ENCODE measurements around the gene SIGLEC12. TPM values are rescaled to one million over a fixed set of nuclear protein-coding genes. Genes with fewer than 3 reads are reported as not detected.
"Not testable (repeated sequence)": the region's sequence is repeated elsewhere in the genome, so short reads cannot be mapped to it uniquely, and the experiment has no call there.

Gene SIGLEC12
- total RNA-seq, 5 donors from 2014 or later (not counting 1 experiment from before 2014, with no cell fraction given): not detected

DNA sequence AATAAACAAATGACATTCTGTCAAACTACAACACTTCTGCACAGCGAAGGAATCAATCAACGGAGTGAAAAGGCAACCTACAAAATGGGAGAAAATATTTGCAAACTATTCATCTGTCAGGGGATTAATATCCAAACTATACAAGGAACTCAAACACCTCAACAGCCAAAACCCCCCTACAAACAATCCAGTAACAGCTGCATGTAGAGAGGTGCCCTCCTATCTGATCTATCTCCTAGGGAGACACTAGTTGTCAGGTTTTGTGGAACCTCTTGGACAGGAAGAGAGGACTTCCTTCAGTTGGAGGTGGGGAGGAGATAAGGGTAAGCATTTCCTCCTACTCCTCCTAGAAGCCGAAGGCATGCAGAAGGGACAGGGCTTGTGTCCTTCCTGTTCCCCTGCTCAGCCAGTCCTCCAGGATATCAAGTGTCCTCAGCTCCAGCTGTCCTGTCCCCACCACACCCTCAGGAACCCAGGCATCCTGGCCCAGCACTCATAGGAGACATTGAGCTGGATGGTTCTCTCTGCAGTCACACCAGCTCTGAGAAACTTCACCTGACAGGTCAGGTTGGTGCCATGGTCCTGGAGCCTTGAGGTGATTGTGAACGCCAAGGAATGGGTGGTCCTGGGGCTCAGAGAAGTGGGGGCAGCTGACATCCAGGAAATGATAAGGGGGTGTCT, 33.6 kb downstream of the SIGLEC12 start:
- ChIA-PET CTCF (no interaction called here), POLR2A (no interaction called here)
- Histone ChIP-seq H3K9me3 (no peaks in the 10 kb centered on the region), H3K4me3 (ENCODE audit: control insufficient read depth in 1 of 2, extremely low read depth in 1 of 2, low read length in 1 of 2) (no peak overlapping the region), H3K36me3 (ENCODE audit: control insufficient read depth in 2 of 2, extremely low read depth in 1 of 2, insufficient read depth in 1 of 2, low read length in 1 of 2) (no peaks in the 10 kb centered on the region), H3K27me3 (replicated peaks in 1 of 2; ENCODE audit: control insufficient read depth in 2 of 2, extremely low read depth in 1 of 2, insufficient read depth in 2 of 2, low read length in 1 of 2) (peaks cover 0 to 19% of the 10 kb centered on the region in 2 experiments), H3K4me1 (ENCODE audit: control insufficient read depth in 1 of 2, extremely low read depth in 1 of 2, insufficient read depth in 2 of 2, low read length in 2 of 2) (peaks cover 0 to 3% of the 10 kb centered on the region in 2 experiments), H3K27ac (ENCODE audit: low read length) (no peak overlapping the region)
- no peak for DNase-seq
- Mint-ChIP-seq H3K36me3 (no peaks in the 10 kb centered on the region), H3K9me3 (no peaks in the 10 kb centered on the region), H3K27ac (no peak overlapping the region), H3K4me1 (peaks cover 9 to 20% (median 16%) of the 10 kb centered on the region in 3 donors), H3K4me3 (no peak overlapping the region), H3K27me3 (peaks cover 23 to 27% of the 10 kb centered on the region in 2 donors)
- no peak for ATAC-seq (replicated peaks in 1 of 4)
- WGBS (ENCODE audit: insufficient coverage): 17% methylated on average over 2 of the region's 4 CpGs

DNA sequence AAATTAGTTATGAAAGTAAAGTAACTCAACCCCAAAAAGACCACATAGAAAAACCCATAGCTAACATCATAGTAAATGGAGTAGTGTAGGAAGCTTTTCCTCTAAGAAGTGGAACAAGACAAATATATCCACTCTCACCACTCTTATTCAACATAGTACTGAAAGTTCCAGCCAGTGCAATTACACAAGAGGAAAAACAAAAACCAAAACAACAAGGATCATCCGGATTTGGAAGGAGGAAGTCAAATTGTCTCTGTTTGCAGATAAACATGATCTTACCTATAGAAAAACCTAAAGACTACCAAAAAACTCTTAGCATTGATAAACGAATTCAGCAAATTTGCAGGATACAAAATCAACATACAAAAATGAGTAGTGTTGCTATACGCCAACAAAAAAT, 34.9 kb downstream of the SIGLEC12 start:
- no peak overlapping the region for H3K4me3 Mint-ChIP-seq
- ATAC-seq (replicated peaks in 1 of 4) (no peak), DNase-seq (no peak)
- H3K36me3 Mint-ChIP-seq: no peaks in the 10 kb centered on the region
- no CpG with 5 or more reads among the region's 3 CpGs for WGBS (ENCODE audit: insufficient coverage)
- ChIA-PET POLR2A (no interaction called here), CTCF (interaction anchor here in 1 of 2 donors (0.7 to 0.8 kb wide), 2 partner anchors 45 to 73 kb away, joined by 3 to 6 read pairs; no protein-coding TSS in a partner anchor)
- H3K27me3 Mint-ChIP-seq: peaks cover 21 to 34% of the 10 kb centered on the region in 2 donors
- Histone ChIP-seq H3K9me3 (no peaks in the 10 kb centered on the region), H3K4me3 (ENCODE audit: control insufficient read depth in 1 of 2, extremely low read depth in 1 of 2, low read length in 1 of 2) (no peak overlapping the region), H3K4me1 (ENCODE audit: control insufficient read depth in 1 of 2, extremely low read depth in 1 of 2, insufficient read depth in 2 of 2, low read length in 2 of 2) (peaks cover 0 to 7% of the 10 kb centered on the region in 2 experiments), H3K27me3 (replicated peaks in 1 of 2; ENCODE audit: control insufficient read depth in 2 of 2, extremely low read depth in 1 of 2, insufficient read depth in 2 of 2, low read length in 1 of 2) (peaks cover 0 to 32% of the 10 kb centered on the region in 2 experiments), H3K36me3 (ENCODE audit: control insufficient read depth in 2 of 2, extremely low read depth in 1 of 2, insufficient read depth in 1 of 2, low read length in 1 of 2) (no peaks in the 10 kb centered on the region), H3K27ac (ENCODE audit: low read length) (no peak overlapping the region)
- no peak overlapping the region for H3K27ac Mint-ChIP-seq
- peaks cover 10 to 18% (median 18%) of the 10 kb centered on the region in 3 donors for H3K4me1 Mint-ChIP-seq
- no peaks in the 10 kb centered on the region for H3K9me3 Mint-ChIP-seq

DNA sequence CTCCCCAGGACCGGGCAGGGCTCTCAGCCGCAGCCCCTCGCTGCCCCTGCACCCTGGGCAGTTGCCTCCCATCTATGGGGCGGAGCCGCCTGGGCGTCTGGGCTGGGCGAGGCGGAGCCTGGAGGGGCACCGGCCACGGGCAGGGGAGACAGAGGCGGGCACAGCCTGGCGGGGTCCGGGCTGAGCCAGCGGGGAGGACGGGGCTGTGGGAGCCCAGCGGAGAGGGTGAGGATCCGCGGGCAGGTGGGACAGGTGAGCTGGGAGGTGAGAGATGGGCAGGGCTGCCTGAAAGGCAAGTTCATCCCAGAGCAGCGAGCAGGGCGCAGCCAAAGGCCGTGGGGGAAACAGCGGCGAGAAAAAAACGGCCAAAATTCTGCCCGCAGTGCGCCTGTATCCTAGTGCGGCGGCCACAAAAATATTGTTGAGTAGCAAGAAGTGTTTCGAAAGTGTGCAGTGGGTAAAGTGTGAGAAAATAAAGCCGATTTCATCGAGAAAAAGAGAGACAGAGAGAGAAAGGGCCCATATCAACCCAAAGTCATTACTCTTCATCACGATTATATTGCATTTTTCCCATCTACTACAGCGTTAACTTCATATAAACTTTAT, 37.5 kb downstream of the SIGLEC12 start:
- H3K4me3 Mint-ChIP-seq; H3K4me1 ChIP-seq (ENCODE audit: control insufficient read depth in 1 of 2, extremely low read depth in 1 of 2, insufficient read depth in 2 of 2, low read length in 2 of 2); POLR2A ChIA-PET; H3K36me3 Mint-ChIP-seq; H3K9me3 Mint-ChIP-seq; DNase-seq; H3K4me3 ChIP-seq (ENCODE audit: control insufficient read depth in 1 of 2, extremely low read depth in 1 of 2, low read length in 1 of 2); H3K27ac Mint-ChIP-seq; ATAC-seq (replicated peaks in 1 of 4); H3K27ac ChIP-seq (ENCODE audit: low read length); CTCF ChIA-PET; H3K9me3 ChIP-seq; H3K36me3 ChIP-seq (ENCODE audit: control insufficient read depth in 2 of 2, extremely low read depth in 1 of 2, insufficient read depth in 1 of 2, low read length in 1 of 2): not testable (repeated sequence)
- WGBS (ENCODE audit: insufficient coverage): 20% methylated on average over 3 of the region's 33 CpGs
- Mint-ChIP-seq H3K4me1 (peaks cover 10 to 18% (median 18%) of the 10 kb centered on the region in 3 donors), H3K27me3 (peaks cover 28 to 56% of the 10 kb centered on the region in 2 donors)
- peaks cover 0 to 47% of the 10 kb centered on the region in 2 experiments for H3K27me3 ChIP-seq (replicated peaks in 1 of 2; ENCODE audit: control insufficient read depth in 2 of 2, extremely low read depth in 1 of 2, insufficient read depth in 2 of 2, low read length in 1 of 2)

DNA sequence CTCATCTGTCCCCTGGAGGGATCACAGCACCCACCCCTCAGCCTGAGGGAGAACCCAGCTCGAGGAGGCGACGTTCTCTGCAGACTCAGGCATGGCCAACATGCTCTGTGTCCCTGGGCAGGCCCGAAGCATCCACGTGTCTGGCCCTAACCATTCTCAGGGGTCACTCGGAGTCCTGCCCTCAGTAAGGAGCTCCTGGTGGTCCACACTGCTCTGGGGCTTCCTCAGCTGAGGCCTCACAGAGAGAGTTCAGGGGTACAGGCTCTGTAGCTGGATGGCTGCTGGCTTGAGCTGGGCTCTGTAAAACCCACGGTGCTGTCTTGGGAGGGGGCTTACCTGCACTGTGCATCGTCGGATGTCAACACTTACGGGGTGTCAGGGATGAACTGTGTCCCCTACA, 38.9 kb downstream of the SIGLEC12 start:
- Mint-ChIP-seq H3K36me3 (no peaks in the 10 kb centered on the region), H3K27me3 (peaks cover 28 to 66% of the 10 kb centered on the region in 2 donors), H3K9me3 (no peaks in the 10 kb centered on the region), H3K4me3 (no peak overlapping the region), H3K4me1 (peaks cover 6 to 12% (median 11%) of the 10 kb centered on the region in 3 donors), H3K27ac (no peak overlapping the region)
- Histone ChIP-seq H3K36me3 (ENCODE audit: control insufficient read depth in 2 of 2, extremely low read depth in 1 of 2, insufficient read depth in 1 of 2, low read length in 1 of 2) (no peaks in the 10 kb centered on the region), H3K27ac (ENCODE audit: low read length) (no peak overlapping the region), H3K27me3 (replicated peaks in 1 of 2; ENCODE audit: control insufficient read depth in 2 of 2, extremely low read depth in 1 of 2, insufficient read depth in 2 of 2, low read length in 1 of 2) (peaks cover 0 to 54% of the 10 kb centered on the region in 2 experiments), H3K4me3 (ENCODE audit: control insufficient read depth in 1 of 2, extremely low read depth in 1 of 2, low read length in 1 of 2) (no peak overlapping the region), H3K4me1 (ENCODE audit: control insufficient read depth in 1 of 2, extremely low read depth in 1 of 2, insufficient read depth in 2 of 2, low read length in 2 of 2) (peaks cover 0 to 7% of the 10 kb centered on the region in 2 experiments), H3K9me3 (no peaks in the 10 kb centered on the region)
- DNase-seq (no peak), ATAC-seq (replicated peaks in 1 of 4) (no peak)
- POLR2A ChIA-PET: no interaction called here
- 87% methylated on average over 7 of the region's 10 CpGs for WGBS (ENCODE audit: insufficient coverage)
- CTCF ChIA-PET: interaction anchor here in 1 of 2 donors (0.5 to 0.9 kb wide), 2 partner anchors 10 to 11 kb away, joined by 3 read pairs; no protein-coding TSS in a partner anchor

DNA sequence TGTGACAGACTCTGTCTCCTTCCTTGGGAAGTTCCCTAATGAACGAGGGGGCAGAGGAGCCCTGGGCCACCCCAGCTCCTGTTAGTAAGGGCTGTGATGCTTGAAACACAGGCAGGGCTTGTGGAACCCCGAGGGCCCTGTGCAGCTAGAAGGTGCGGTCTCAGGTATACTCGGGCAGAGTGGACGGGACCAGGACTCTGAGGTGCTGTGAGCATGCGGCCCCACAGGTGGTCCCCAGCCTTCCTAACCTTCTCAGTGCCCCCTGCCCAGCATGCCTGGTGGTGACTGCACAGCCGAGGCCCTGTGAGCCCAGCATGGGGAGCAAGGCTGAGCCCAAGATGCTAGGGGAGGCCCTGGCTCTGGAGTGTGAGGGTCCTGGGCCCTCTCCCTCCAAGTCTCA, 39.3 kb downstream of the SIGLEC12 start:
- no peaks in the 10 kb centered on the region for H3K9me3 Mint-ChIP-seq
- no peaks in the 10 kb centered on the region for H3K36me3 Mint-ChIP-seq
- Histone ChIP-seq H3K27ac (ENCODE audit: low read length) (no peak overlapping the region), H3K4me1 (ENCODE audit: control insufficient read depth in 1 of 2, extremely low read depth in 1 of 2, insufficient read depth in 2 of 2, low read length in 2 of 2) (peaks cover 0 to 7% of the 10 kb centered on the region in 2 experiments), H3K9me3 (no peaks in the 10 kb centered on the region), H3K27me3 (replicated peaks in 1 of 2; ENCODE audit: control insufficient read depth in 2 of 2, extremely low read depth in 1 of 2, insufficient read depth in 2 of 2, low read length in 1 of 2) (peaks cover 0 to 58% of the 10 kb centered on the region in 2 experiments), H3K36me3 (ENCODE audit: control insufficient read depth in 2 of 2, extremely low read depth in 1 of 2, insufficient read depth in 1 of 2, low read length in 1 of 2) (no peaks in the 10 kb centered on the region), H3K4me3 (ENCODE audit: control insufficient read depth in 1 of 2, extremely low read depth in 1 of 2, low read length in 1 of 2) (no peak overlapping the region)
- no peak overlapping the region for H3K27ac Mint-ChIP-seq
- WGBS (ENCODE audit: insufficient coverage): 84% methylated on average over 6 of the region's 7 CpGs
- H3K4me1 Mint-ChIP-seq: peaks cover 5 to 10% (median 9%) of the 10 kb centered on the region in 3 donors
- no peak overlapping the region for H3K4me3 Mint-ChIP-seq
- H3K27me3 Mint-ChIP-seq: peaks cover 28 to 66% of the 10 kb centered on the region in 2 donors
- ChIA-PET CTCF (interaction anchor here in 1 of 2 donors (0.5 kb wide), 1 partner anchor 11 kb away, joined by 3 read pairs; no protein-coding TSS in a partner anchor), POLR2A (no interaction called here)
- DNase-seq: no peak
- no peak for ATAC-seq (replicated peaks in 1 of 4)

DNA sequence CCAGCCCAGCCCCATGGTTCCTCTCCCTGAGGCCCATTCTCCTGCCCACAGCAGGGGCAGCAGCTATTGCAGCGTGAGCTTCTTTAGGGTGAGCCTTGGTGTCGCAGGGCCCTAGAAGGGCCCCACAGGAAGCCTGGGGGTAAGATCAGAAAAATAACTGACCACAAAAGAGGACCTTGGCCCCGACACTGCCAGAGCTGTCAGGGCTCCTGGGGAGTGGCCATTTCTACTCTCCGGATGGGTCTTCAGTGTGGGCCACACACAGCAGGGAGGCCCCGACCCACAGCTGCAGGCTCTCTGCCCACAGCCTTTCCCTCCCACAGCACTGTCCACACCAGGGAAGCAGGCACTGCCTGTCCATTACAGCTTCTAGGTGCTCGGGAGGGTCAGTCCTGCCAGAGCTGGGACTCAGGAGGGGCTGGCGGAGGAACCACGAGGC, 39.9 kb downstream of the SIGLEC12 start:
- ChIA-PET POLR2A (no interaction called here), CTCF (no interaction called here)

More for the DNA sequence above, 39.9 kb downstream of the SIGLEC12 start:
- Histone ChIP-seq H3K27me3 (replicated peaks in 1 of 2; ENCODE audit: control insufficient read depth in 2 of 2, extremely low read depth in 1 of 2, insufficient read depth in 2 of 2, low read length in 1 of 2) (peaks cover 0 to 63% of the 10 kb centered on the region in 2 experiments), H3K4me3 (ENCODE audit: control insufficient read depth in 1 of 2, extremely low read depth in 1 of 2, low read length in 1 of 2) (no peak overlapping the region), H3K36me3 (ENCODE audit: control insufficient read depth in 2 of 2, extremely low read depth in 1 of 2, insufficient read depth in 1 of 2, low read length in 1 of 2) (no peaks in the 10 kb centered on the region), H3K4me1 (ENCODE audit: control insufficient read depth in 1 of 2, extremely low read depth in 1 of 2, insufficient read depth in 2 of 2, low read length in 2 of 2) (peaks cover 0 to 7% of the 10 kb centered on the region in 2 experiments), H3K9me3 (no peaks in the 10 kb centered on the region), H3K27ac (ENCODE audit: low read length) (no peak overlapping the region)
- H3K9me3 Mint-ChIP-seq: no peaks in the 10 kb centered on the region
- DNase-seq: peak in 2 of 35 experiments; percentile 9 to 12
- WGBS (ENCODE audit: insufficient coverage): 41% methylated on average over 4 of the region's 8 CpGs
- no peaks in the 10 kb centered on the region for H3K36me3 Mint-ChIP-seq
- peaks cover 5 to 10% (median 9%) of the 10 kb centered on the region in 3 donors for H3K4me1 Mint-ChIP-seq
- H3K27ac Mint-ChIP-seq: no peak overlapping the region
- H3K4me3 Mint-ChIP-seq: no peak overlapping the region
- peaks cover 26 to 66% of the 10 kb centered on the region in 2 donors for H3K27me3 Mint-ChIP-seq
- ATAC-seq (replicated peaks in 1 of 4): no peak

Data from T-cell (primary cell).